A549 treated with CORT108297 at 1 μM for 4 hours (cell line): ENCODE results near the gene RNF166. TPM values are rescaled to one million over a fixed set of nuclear protein-coding genes. Genes with fewer than 3 reads are reported as not detected.

Experiments used
- total RNA-seq: library from RNA; stranded (reverse); fragments of 200-300 nt; extraction: Qiagen RNA extraction; gene quantifications from 5 replicates; pipeline ENCODE4 v1.2.3, GENCODE V29; 2022

The RNF166 gene
- total RNA-seq: 11.7 to 18.3 TPM (median 17.1 TPM) in 5 replicates

GRCh38 chr16:88706229-88706964, at the start of gene RNF166, which contains the start of gene CTU2:
Gene RNF166 (minus strand): TSS chr16:88706408. CDS start chr16:88706325, 83 bp downstream.
Gene CTU2 (plus strand): TSS chr16:88706503. CDS start chr16:88706531, 28 bp downstream.

GRCh38 chr16:88686439-88687253, 19.6 kb downstream of the RNF166 start, which contains the start of gene SNAI3:
Gene SNAI3 (minus strand): TSS chr16:88686507. CDS start chr16:88686406, 101 bp downstream.

DNA sequence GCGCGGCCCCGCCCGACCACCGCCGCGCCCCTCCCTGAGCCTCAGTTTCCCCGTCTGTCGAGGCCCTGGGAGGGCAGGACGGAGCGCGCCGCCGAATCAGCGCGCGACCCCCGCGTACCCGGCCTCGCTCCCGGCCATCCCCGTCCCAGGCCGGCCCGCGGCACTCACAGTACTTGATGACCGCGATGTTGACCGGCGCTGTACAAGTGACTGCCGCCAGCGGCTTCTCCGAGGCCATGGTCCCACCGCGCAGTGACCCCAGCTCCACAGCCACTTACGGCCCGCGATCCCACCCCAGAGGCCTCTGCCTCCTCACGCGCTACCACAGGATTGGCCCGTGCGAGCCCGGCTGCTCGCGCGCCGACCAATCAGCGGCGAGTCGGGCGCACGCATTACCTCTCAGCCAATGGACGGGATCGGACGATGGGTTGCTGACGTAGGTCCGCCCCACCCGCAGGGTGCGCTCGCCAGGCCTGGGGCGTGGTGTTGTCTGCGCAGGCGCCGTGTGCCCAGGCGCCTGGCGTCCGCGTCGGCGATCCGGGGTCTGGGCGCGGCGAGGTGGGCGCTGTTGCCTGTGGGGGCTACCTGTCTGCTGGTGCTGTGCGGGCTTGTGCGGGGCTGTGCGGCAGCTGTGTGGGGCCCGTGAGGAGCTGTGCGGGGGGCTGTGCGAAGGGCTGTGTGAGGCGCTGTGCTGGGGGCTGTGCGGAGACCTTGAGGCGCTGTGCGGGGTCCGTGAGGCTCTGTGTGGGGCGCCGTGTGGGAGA, 43.2 kb downstream of the RNF166 start, which contains the start of gene MVD:
MVD (minus strand) TSS at position 249 of the 764 bp plus-strand sequence; CDS start at position 238, 11 bp downstream.

GRCh38 chr16:88650749-88651275, 55.4 kb downstream of the RNF166 start, which contains the start of gene CYBA:
Gene CYBA (minus strand): TSS chr16:88651053. CDS start chr16:88651013, 40 bp downstream.

Other genes starting within 250 kb of the RNF166 start
- 50.1 to 53.6 TPM (median 53.0 TPM) in 5 replicates for gene ZC3H18, start 136.0 kb downstream of the RNF166 start, total RNA-seq
- not detected in 5 replicates for gene IL17C, start 67.8 kb downstream of the RNF166 start, total RNA-seq
- 230 to 330 TPM (median 300 TPM) in 5 replicates for gene CYBA, start 55.4 kb downstream of the RNF166 start, total RNA-seq
- 20.3 to 24.6 TPM (median 23.8 TPM) in 5 replicates for gene MVD, start 43.3 kb downstream of the RNF166 start, total RNA-seq
- gene SNAI3, start 19.9 kb downstream of the RNF166 start, total RNA-seq: 0.14 to 0.28 TPM (median 0.16 TPM) in 5 replicates
- gene CTU2, start 95 bp upstream of the RNF166 start, total RNA-seq: 24.3 to 36.6 TPM (median 33.9 TPM) in 5 replicates
- gene PIEZO1, start 78.8 kb upstream of the RNF166 start, total RNA-seq: 100 to 156 TPM (median 149 TPM) in 5 replicates
- 28.0 to 36.0 TPM (median 34.9 TPM) in 5 replicates for gene CDT1, start 97.4 kb upstream of the RNF166 start, total RNA-seq
- gene APRT, start 105.5 kb upstream of the RNF166 start, total RNA-seq: 277 to 450 TPM (median 414 TPM) in 5 replicates
- 34.6 to 49.5 TPM (median 48.9 TPM) in 5 replicates for gene GALNS, start 150.5 kb upstream of the RNF166 start, total RNA-seq
- gene TRAPPC2L, start 150.7 kb upstream of the RNF166 start, total RNA-seq: 99.3 to 128 TPM (median 107 TPM) in 5 replicates
- gene PABPN1L, start 160.3 kb upstream of the RNF166 start, total RNA-seq: not detected in 5 replicates